ENCODE results near the gene KRT77.

The KRT77 gene

GRCh38 chr12:52659395-52659794, 43.9 kb downstream of the KRT77 start:
- DNase-seq (ENCODE audit: insufficient read length, low spot score) (no peak), FAIRE-seq (no peak)

- FAIRE-seq (no peak), DNase-seq (ENCODE audit: insufficient read length, low spot score) (no peak)
Measured at GRCh38 chr12:52658196-52658595, 45.1 kb downstream of the KRT77 start.

GRCh38 chr12:52657250-52657902, 45.9 kb downstream of the KRT77 start:
- FAIRE-seq, result no peak
- DNase-seq (ENCODE audit: insufficient read length, low spot score), result no peak

- no peak for DNase-seq (ENCODE audit: insufficient read length, low spot score)
- no peak for FAIRE-seq
Measured at GRCh38 chr12:52656616-52657015, 46.7 kb downstream of the KRT77 start.

- FAIRE-seq (no peak), DNase-seq (ENCODE audit: insufficient read length, low spot score) (no peak)
Measured at GRCh38 chr12:52655720-52656124, 47.6 kb downstream of the KRT77 start.

GRCh38 chr12:52655251-52655650, 48.1 kb downstream of the KRT77 start:
- DNase-seq (ENCODE audit: insufficient read length, low spot score) (no peak), FAIRE-seq (no peak)

GRCh38 chr12:52651726-52652261, 51.5 kb downstream of the KRT77 start, which contains the start of gene KRT2:
Gene KRT2, minus strand, starts transcription at chr12:52652211. Its CDS starts 69 bp downstream, at chr12:52652142.
- DNase-seq (ENCODE audit: insufficient read length, low spot score) (no peak), FAIRE-seq (no peak)

- FAIRE-seq (no peak), DNase-seq (ENCODE audit: insufficient read length, low spot score) (no peak)
Measured at GRCh38 chr12:52650520-52651081, 52.7 kb downstream of the KRT77 start.

- FAIRE-seq (no peak), DNase-seq (ENCODE audit: insufficient read length, low spot score) (no peak)
Measured at GRCh38 chr12:52649066-52649465, 54.3 kb downstream of the KRT77 start.

- no peak for DNase-seq (ENCODE audit: insufficient read length, low spot score)
- no peak for FAIRE-seq
Measured at GRCh38 chr12:52648012-52648550, 55.2 kb downstream of the KRT77 start.

- no peak for FAIRE-seq
- no peak for DNase-seq (ENCODE audit: insufficient read length, low spot score)
Measured at GRCh38 chr12:52647601-52648000, 55.7 kb downstream of the KRT77 start.

GRCh38 chr12:52646613-52647012, 56.7 kb downstream of the KRT77 start:
- no peak for FAIRE-seq
- no peak for DNase-seq (ENCODE audit: insufficient read length, low spot score)

GRCh38 chr12:52645982-52646381, 57.3 kb downstream of the KRT77 start:
- FAIRE-seq, result no peak
- DNase-seq (ENCODE audit: insufficient read length, low spot score), result no peak

GRCh38 chr12:52645120-52645761, 58.1 kb downstream of the KRT77 start:
- no peak for DNase-seq (ENCODE audit: insufficient read length, low spot score)
- FAIRE-seq, result no peak

- FAIRE-seq (no peak), DNase-seq (ENCODE audit: insufficient read length, low spot score) (no peak)
Measured at GRCh38 chr12:52644078-52644415, 59.3 kb downstream of the KRT77 start.

GRCh38 chr12:52643233-52644077, 59.9 kb downstream of the KRT77 start:
- FAIRE-seq (no peak), DNase-seq (ENCODE audit: insufficient read length, low spot score) (no peak)

- FAIRE-seq (no peak), DNase-seq (ENCODE audit: insufficient read length, low spot score) (no peak)
Measured at GRCh38 chr12:52641468-52641867, 61.9 kb downstream of the KRT77 start.
